HEK293 (cell line): ENCODE data around the gene ACRBP.

Experiments used
- CTCF ChIA-PET: fragments of 350-600 bp; formaldehyde crosslinking; extraction: SDS; loops from one replicate; lab custom pipeline; 2021; ENCODE audit warnings: antibody characterized with exemption; lab: Yijun Ruan, JAX
- POLR2A ChIA-PET: fragments of 300-600 bp; formaldehyde crosslinking; extraction: SDS; loops from one replicate; lab custom pipeline; 2020; ENCODE audit warnings: antibody characterized with exemption, inconsistent platforms; lab: Yijun Ruan, JAX
- H3K27ac ChIP-seq: fragments of 200-500 bp; sonication (Bioruptor generic); 2 replicates; pipeline ENCODE4 v1.5.1; 2014; ENCODE audit warnings: low read depth, low read length, control low read depth, inconsistent platforms; ENCODE audit errors: extremely low read depth
- H3K36me3 ChIP-seq, 2 experiments: fragments of 200-500 bp in 1 of 2; sonication (Bioruptor generic) in 1 of 2; 1 replicate in 1 of 2; 2 replicates in 1 of 2; pipeline ENCODE4 v1.5.1; 2014 to 2017; ENCODE audit warnings: inconsistent platforms in 2 of 2, low read length in 2 of 2; ENCODE audit not compliant: control insufficient read depth in 2 of 2, insufficient read depth in 1 of 2
- H3K4me1 ChIP-seq: fragments of 200-500 bp; sonication (Bioruptor generic); 2 replicates; pipeline ENCODE4 v1.5.1; 2014; ENCODE audit warnings: mild to moderate bottlenecking, low read length, inconsistent platforms; ENCODE audit not compliant: control insufficient read depth, insufficient read depth
- H3K4me3 ChIP-seq: 2 replicates; pipeline ENCODE4 v1.5.1; 2011; ENCODE audit warnings: low read depth, mild to moderate bottlenecking, control low read depth, low read length, moderate library complexity
- H3K9me3 ChIP-seq: fragments of 200-500 bp; sonication (Bioruptor generic); 2 replicates; pipeline ENCODE4 v1.5.1; 2014; ENCODE audit warnings: low read depth, low read length, inconsistent platforms; ENCODE audit not compliant: control insufficient read depth, insufficient read depth
- GLI2 ChIP-seq: fragments of 450-650 bp; formaldehyde crosslinking; IDR thresholded peaks from 2 replicates; pipeline ENCODE4; 2017; ENCODE audit warnings: missing biosample characterization, missing genetic modification characterization, low read depth, borderline replicate concordance
- REPIN1 ChIP-seq: fragments of 450-650 bp; formaldehyde crosslinking; IDR thresholded peaks from 2 replicates; pipeline ENCODE4 v1.5.1; 2017; ENCODE audit warnings: missing biosample characterization, missing genetic modification characterization, low read depth
- SP2 ChIP-seq: fragments of 450-650 bp; formaldehyde crosslinking; IDR thresholded peaks from 2 replicates; pipeline ENCODE4 v1.5.1; 2016; ENCODE audit warnings: missing biosample characterization, missing genetic modification characterization
- ZBTB48 ChIP-seq: fragments of 450-650 bp; formaldehyde crosslinking; IDR thresholded peaks from 2 replicates; pipeline ENCODE4 v1.5.1; 2016; ENCODE audit warnings: missing biosample characterization, missing genetic modification characterization
- ZFP69B ChIP-seq: fragments of 450-650 bp; formaldehyde crosslinking; IDR thresholded peaks from 2 replicates; pipeline ENCODE4 v1.5.1; 2016; ENCODE audit warnings: missing biosample characterization, missing genetic modification characterization
- ZNF23 ChIP-seq: fragments of 450-650 bp; formaldehyde crosslinking; IDR thresholded peaks from 2 replicates; pipeline ENCODE4 v1.5.1; 2016; ENCODE audit warnings: missing biosample characterization, missing genetic modification characterization, borderline replicate concordance
- ZNF24 ChIP-seq: fragments of 450-650 bp; formaldehyde crosslinking; IDR thresholded peaks from 2 replicates; pipeline ENCODE4 v1.5.1; 2016; ENCODE audit warnings: missing biosample characterization, missing genetic modification characterization
- ZNF324 ChIP-seq: fragments of 450-650 bp; formaldehyde crosslinking; IDR thresholded peaks from 2 replicates; pipeline ENCODE4 v1.5.1; 2016; ENCODE audit warnings: missing biosample characterization, missing genetic modification characterization
- ZNF335 ChIP-seq: fragments of 450-650 bp; formaldehyde crosslinking; conservative IDR thresholded peaks from 2 replicates; pipeline ENCODE4 v1.5.1; 2016; ENCODE audit warnings: missing biosample characterization, missing genetic modification characterization
- ZNF521 ChIP-seq: fragments of 450-650 bp; formaldehyde crosslinking; IDR thresholded peaks from 2 replicates; pipeline ENCODE4 v1.5.1; 2017; ENCODE audit warnings: missing biosample characterization, mild to moderate bottlenecking, missing genetic modification characterization
- TF ChIP-seq, protein P1 (sequence below): fragments of 450-650 bp; formaldehyde crosslinking; optimal IDR thresholded peaks from 2 replicates; pipeline ENCODE3; 2016; ENCODE audit warnings: missing biosample characterization, mild to moderate bottlenecking, missing genetic modification characterization
- TF ChIP-seq, protein P2 (sequence below): fragments of 450-650 bp; formaldehyde crosslinking; IDR thresholded peaks from 2 replicates; pipeline ENCODE4 v1.5.1; 2016; ENCODE audit warnings: missing biosample characterization, missing genetic modification characterization
- TF ChIP-seq, protein P3 (sequence below): fragments of 450-650 bp; formaldehyde crosslinking; IDR thresholded peaks from 2 replicates; pipeline ENCODE4 v1.5.1; 2016; ENCODE audit warnings: missing biosample characterization, missing genetic modification characterization

ACRBP gene

DNA sequence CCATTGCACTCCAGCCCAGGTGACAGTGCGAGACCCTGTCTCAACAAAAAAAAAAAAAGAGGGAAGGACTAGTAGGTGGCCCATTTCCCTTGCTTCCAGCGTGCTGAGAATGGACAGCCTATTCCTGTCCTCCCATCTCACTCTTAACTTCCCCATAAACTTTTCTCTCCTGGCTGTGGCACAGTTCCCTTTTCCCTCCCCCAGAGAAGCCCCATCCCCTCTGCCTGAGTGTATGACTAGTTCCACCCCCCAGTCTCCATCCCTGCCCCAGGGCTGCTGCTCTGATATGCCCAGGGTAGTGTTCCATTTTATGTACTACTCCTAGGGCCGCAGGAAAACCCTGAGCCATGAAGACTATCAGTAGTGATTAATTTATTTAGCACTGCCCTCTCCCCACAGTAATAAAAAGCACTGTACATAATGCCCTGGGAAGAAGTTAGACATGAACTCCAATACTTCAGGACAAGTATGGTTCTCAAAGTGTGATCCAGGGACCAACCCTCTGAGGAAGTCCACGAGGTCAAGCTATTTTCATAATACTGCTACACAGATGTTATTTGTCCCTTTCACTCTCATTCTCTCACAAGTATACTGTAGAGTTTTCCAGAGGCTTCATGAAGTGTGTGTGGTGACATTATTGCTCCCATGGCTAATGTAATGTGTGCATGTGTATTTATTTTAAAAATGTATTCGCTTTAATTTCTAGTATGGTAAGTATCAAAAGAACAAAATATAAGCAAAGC, 28.6 kb downstream of the ACRBP start:
- POLR2A ChIA-PET: no interaction called here
- TF ChIP-seq ZNF324 (tag by site-specific recombination) (no peak), ZNF521 (tag by site-specific recombination) (no peak), ZNF24 (tag by site-specific recombination) (no peak), ZNF23 (no peak), GLI2 (tag by site-specific recombination) (no peak)
- TF ChIP-seq, protein P1, sequence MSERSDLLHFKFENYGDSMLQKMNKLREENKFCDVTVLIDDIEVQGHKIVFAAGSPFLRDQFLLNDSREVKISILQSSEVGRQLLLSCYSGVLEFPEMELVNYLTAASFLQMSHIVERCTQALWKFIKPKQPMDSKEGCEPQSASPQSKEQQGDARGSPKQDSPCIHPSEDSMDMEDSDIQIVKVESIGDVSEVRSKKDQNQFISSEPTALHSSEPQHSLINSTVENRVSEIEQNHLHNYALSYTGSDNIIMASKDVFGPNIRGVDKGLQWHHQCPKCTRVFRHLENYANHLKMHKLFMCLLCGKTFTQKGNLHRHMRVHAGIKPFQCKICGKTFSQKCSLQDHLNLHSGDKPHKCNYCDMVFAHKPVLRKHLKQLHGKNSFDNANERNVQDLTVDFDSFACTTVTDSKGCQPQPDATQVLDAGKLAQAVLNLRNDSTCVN (tag by site-specific recombination): no peak
- Histone ChIP-seq H3K9me3 (no peaks in the 10 kb centered on the region), H3K27ac (no peak overlapping the region), H3K4me3 (no peak overlapping the region), H3K4me1 (peaks cover 3% of the 10 kb centered on the region; the same call in 1 of the 2 replicates), H3K36me3 (no peaks in the 10 kb centered on the region)
- CTCF ChIA-PET: interaction anchor here (0.6 to 2.5 kb wide), 11 partner anchors 11 to 345 kb away, joined by 3 to 9 read pairs (median 4); partner anchors contain the start of gene COPS7A

DNA sequence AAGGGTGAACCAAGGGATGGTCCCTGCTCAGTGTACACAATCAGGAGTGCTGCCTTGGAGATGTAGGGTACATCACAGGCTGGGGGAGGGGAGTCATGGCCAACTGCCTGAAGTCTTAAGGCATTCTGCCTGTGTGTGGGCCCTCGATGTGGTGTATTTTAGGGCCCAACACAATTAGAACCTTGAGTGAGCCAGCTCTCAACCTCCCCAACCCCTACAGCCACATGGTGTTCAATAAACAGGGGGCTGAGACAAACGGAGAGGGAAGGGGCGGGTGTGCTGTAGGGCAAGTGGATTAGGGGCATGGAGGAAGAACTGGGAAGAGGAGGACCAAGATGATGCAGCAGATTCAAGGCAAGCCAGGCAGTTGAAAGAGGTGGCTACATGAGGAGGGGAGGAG, 31.4 kb downstream of the ACRBP start:
- H3K4me1 ChIP-seq: peaks cover 14% of the 10 kb centered on the region
- TF ChIP-seq ZBTB48 (tag by site-specific recombination): peak; percentile 49; the same call in 1 of the 2 replicates
- TF ChIP-seq ZNF335 (tag by site-specific recombination): peak; percentile 16; the same call in 1 of the 2 replicates
- TF ChIP-seq, protein P2, sequence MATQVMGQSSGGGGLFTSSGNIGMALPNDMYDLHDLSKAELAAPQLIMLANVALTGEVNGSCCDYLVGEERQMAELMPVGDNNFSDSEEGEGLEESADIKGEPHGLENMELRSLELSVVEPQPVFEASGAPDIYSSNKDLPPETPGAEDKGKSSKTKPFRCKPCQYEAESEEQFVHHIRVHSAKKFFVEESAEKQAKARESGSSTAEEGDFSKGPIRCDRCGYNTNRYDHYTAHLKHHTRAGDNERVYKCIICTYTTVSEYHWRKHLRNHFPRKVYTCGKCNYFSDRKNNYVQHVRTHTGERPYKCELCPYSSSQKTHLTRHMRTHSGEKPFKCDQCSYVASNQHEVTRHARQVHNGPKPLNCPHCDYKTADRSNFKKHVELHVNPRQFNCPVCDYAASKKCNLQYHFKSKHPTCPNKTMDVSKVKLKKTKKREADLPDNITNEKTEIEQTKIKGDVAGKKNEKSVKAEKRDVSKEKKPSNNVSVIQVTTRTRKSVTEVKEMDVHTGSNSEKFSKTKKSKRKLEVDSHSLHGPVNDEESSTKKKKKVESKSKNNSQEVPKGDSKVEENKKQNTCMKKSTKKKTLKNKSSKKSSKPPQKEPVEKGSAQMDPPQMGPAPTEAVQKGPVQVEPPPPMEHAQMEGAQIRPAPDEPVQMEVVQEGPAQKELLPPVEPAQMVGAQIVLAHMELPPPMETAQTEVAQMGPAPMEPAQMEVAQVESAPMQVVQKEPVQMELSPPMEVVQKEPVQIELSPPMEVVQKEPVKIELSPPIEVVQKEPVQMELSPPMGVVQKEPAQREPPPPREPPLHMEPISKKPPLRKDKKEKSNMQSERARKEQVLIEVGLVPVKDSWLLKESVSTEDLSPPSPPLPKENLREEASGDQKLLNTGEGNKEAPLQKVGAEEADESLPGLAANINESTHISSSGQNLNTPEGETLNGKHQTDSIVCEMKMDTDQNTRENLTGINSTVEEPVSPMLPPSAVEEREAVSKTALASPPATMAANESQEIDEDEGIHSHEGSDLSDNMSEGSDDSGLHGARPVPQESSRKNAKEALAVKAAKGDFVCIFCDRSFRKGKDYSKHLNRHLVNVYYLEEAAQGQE (tag by site-specific recombination): no peak
- TF ChIP-seq SP2 (tag by site-specific recombination): peak; percentile 42
- peak; percentile 62; the same call in 1 of the 2 replicates for TF ChIP-seq ZFP69B (tag by site-specific recombination)
- TF ChIP-seq, protein P3, sequence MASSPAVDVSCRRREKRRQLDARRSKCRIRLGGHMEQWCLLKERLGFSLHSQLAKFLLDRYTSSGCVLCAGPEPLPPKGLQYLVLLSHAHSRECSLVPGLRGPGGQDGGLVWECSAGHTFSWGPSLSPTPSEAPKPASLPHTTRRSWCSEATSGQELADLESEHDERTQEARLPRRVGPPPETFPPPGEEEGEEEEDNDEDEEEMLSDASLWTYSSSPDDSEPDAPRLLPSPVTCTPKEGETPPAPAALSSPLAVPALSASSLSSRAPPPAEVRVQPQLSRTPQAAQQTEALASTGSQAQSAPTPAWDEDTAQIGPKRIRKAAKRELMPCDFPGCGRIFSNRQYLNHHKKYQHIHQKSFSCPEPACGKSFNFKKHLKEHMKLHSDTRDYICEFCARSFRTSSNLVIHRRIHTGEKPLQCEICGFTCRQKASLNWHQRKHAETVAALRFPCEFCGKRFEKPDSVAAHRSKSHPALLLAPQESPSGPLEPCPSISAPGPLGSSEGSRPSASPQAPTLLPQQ: 0 out of 2 replicates have a peak, but pooled peaks have one; percentile 19
- TF ChIP-seq REPIN1: no peak
- TF ChIP-seq, all 188 proteins: peak for 5
- ChIA-PET POLR2A (interaction anchor here (1.2 to 2.5 kb wide), 3 partner anchors 9 to 145 kb away, joined by 3 to 11 read pairs (median 4); partner anchors contain the start of genes VAMP1 and ZNF384), CTCF (interaction anchor here (0.7 to 1.0 kb wide), 3 partner anchors 98 to 407 kb away, joined by 3 to 5 read pairs (median 5); partner anchors contain the start of gene MLF2)
- Histone ChIP-seq H3K4me3 (no peak overlapping the region), H3K9me3 (no peaks in the 10 kb centered on the region), H3K36me3 (no peaks in the 10 kb centered on the region), H3K27ac (peak overlapping the region; percentile 42)
